Cerebellar nuclear complex (tissue), 1 donor: Measurements from ENCODE around the gene MRPL20.
"Not testable (repeated sequence)": the region's sequence is repeated elsewhere in the genome, so short reads cannot be mapped to it uniquely, and the experiment has no call there.

Experiments used
- DNase-seq, 2 experiments: peaks; one replicate each; lab custom pipeline; 2025; lab: John Stamatoyannopoulos, UW

The MRPL20 gene

DNA sequence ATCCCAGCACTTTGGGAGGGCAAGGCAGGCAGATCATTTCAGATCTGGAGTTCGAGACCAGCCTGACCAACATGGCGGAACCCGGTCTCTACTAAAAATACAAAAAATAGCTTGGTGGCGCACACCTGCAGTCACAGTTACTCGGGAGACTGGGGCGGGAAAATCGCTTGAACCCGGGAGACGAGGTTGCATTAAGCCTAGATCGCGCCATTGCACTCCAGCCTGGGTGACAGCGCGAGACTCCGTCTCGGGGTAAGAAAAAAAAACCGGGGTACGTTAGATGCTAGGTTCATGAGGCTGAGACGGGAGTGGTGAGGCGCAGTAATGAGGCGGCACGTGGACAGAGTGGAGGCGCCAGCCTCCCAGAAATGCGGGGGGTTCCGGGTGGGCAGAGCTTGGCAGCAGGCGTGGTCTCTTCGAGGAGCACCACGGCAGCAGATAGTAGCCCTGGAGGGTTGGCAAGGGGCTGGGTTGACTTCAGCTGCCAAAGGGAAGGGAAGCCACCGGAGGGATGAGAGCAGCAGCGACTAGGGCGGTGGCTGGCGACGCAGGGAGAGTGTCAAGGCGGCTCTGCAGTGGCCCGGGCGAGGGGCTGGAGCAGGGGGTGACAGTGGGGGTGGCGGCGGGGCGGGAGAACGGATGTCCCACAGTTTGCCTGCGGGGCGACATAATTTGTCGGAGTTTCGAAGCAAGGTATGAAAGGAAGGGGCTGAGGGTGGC, 832 bp downstream of the MRPL20 start:
- DNase-seq: no peak

DNA sequence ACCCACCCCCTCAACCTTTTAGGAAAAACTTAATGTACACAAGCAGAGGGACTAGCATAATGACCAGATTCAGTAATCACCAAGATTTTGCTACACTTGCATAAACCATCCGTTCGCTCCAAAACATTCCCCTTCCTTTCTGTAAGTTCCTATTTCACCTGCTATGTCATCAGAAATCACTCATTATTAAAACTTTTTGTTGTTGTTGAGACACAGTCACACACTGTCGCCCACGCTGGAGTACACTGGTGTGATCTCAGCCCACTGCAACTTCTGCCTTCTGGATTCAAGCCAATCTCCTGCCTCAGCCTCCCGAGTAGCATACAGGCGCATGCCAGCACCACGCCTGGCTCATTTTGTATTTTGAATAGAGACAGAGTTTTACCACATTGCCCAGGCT, 3.4 kb downstream of the MRPL20 start:
- DNase-seq: no peak

DNA sequence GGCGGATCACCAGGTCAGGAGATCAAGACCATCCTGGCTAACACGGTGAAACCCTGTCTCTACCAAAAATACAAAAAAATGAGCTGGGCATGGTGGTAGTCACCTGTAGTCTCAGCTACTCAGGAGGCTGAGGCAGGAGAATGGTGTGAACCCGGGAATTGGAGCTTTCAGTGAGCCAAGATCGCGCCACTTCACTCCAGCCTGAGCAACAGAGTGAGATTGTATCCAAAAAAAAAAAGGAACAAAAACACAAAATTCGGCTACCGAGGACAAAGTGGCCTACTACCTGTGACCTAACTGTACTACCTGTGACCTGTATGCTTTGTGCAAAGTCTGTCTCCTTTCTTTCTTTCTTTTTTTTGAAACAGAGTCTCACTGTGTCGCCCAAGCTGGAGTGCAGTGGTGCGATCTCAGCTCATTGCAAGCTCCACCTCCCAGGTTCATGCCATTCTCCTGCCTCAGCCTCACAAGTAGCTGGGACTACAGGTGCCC, 4.1 kb downstream of the MRPL20 start:
- DNase-seq: not testable (repeated sequence)

GRCh38 chr1:1402072-1402900, 4.8 kb downstream of the MRPL20 start:
- no peak for DNase-seq

GRCh38 chr1:1401457-1402010, 5.6 kb downstream of the MRPL20 start:
- DNase-seq: no peak

DNA sequence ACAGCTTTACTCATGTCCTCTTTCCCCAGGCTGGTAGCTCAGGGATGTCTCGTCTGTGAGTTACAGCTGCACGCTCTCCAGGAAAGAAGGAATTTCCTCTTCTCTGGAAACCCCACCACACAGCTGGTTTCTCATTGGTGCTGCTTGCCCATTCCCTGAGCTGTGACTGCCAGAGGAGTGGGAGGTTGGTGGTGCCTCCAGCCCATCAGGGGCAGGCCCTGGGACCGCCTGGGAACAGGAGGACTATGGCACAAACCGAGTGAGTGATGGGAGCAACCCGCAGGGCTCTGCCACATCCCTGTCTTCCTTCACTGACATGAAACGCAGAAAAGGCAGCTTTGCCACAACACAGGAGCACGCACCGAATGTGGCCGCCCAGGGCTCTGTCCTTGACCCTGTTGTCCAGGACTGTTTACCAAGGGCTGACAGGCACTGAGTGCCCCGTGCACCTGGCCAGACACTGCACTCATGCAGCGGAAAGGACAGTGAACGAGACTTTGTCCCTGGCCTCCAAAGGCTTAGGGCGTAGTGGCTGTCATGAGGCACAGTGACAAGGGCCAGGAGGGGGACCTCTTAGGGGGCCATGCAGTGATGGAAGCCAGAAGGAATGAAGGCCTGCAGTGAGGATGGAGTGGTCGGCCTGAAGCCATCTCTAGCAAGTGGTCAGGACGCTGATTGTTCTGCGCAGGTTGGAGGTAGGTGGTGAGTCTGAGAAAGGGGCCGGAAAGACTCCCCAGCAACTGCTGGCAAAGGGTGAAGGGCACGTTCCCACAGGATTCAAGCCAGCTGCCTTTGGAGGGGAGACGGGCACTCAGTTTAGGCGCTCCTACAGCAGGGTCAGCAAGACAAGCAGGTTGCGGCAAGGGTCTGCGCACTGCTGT, 6.3 kb downstream of the MRPL20 start:
- no peak for DNase-seq

DNA sequence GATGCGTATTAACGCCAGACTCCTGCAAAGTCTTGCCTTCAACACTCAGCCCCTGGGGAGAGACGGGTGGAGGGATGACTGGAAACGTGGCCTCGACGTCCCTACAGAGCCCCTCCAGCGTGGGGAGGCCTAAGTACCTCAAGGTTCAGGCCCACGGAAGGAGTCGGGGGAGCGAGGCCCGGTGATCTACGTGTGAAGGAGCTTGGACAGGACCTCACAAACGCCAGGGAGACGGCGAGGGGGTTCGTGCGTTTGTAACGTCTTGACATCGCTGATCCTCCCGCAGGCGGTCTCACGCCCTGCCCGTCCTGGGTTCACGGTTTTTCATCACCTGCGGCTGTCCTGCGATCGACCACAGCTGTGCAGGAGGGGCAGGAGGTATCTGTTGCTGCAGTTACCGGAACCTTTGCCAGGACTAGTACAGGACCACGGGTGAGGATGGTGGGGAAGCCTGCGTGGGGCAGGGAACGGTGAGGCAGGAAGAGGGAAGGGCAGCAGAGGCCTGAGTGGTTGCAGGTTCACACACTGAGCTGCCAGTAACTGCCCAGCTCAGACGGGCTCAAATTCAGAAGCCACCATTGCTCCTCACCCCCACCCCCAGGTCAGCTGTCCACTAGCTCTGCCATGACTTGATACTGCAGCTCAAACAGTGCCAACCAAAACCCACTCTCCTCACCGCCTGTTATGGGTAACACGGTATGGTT, 7.1 kb downstream of the MRPL20 start:
- DNase-seq: no peak

DNA sequence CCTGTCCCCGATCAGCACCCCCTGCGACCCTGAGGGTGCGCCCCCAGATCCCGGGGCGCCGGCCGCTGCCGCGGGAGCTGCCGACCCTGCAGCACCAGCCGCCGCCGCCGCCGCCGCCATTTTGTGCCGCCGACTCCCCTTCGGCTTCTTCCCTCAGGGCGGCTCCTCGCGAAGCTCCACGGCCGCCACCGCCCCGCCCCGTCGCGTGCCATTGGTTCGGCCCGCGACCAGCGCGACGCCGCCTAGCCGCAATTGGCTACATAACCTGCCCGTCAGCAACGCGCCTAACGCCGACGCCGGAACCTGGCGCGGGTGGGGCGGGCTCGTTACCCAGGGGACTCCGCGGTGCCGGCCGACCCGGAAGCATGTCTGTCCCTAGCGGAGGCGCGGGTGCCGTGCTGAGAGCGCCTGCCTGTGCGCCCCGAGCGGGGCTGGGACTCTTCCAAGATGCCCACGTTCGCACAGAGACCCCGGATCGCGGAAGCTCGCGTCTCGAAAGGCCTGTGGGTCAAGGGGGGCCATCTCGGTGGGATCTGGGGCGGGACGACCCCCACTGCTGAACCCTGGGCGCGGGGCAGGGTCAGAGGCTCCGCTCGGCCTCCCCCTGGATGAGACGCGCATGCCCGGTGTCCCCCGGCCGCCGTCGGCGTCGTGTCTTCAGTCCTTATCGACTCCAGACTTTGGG, 7.8 kb downstream of the MRPL20 start, which contains the start of gene CCNL2:
Gene CCNL2 (minus strand): TSS at position 149 of the 685 bp plus-strand sequence. CDS start 29 bp downstream, at position 120.
- peak; percentile 61 to 95 for DNase-seq

GRCh38 chr1:1398677-1399186, 8.4 kb downstream of the MRPL20 start:
- no peak for DNase-seq

DNA sequence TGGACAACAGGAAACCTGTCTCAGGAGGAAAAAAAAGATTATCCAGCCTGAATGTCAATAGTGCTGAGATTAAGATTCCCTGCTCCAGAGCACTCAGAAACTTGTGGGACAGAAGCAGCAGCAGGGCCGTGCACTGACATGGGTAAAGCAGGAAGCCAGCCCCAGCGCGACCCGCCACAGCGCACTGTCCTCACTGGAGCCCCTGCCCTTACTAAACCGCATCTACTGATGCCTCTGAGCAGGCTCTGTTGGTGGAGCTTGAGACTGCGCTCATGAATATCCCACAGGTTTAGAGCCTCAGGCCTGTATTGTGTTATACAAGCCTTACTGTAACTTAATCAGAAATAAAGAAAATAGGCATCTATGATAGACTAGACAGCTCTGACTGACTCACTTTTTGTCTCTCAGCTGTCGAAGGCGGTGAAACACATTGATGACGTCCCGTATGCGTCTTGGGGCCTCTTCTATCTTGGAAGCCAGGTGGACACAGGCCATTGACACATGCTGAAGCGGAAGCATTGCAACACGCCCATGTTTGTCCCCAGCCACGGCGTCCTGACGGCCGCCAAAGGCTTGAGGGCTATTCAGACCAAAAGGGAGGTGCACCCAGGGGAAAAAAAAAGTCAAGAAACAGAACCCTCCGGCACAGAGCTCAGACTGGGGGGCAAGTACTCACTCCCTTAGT, 9.1 kb downstream of the MRPL20 start:
- DNase-seq: no peak

- no peak for DNase-seq
Observed at GRCh38 chr1:1395166-1395565, 11.9 kb downstream of the MRPL20 start.

- no peak for DNase-seq
Observed at GRCh38 chr1:1394116-1394515, 13.0 kb downstream of the MRPL20 start.

DNA sequence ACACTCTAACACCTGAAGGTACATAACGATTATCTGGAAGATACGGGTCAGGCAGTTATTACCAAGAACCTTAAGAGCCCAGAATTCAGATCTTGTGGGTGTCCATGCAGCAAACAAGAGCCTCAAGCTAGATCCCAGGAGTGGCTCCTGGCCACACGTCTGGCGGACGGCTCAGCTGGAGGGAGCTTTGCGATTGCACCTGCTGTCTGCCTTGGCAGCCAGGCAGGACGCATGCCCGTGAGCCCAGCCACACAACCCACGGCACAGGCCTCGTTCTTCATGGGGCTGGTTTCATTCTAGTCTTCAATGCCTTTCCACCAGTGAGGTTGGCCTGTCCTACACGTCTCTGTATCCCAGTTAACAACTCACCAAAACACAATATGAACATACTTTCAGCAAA, 13.7 kb downstream of the MRPL20 start:
- no peak for DNase-seq

GRCh38 chr1:1393014-1393413, 14.1 kb downstream of the MRPL20 start:
- no peak for DNase-seq

- DNase-seq: no peak
Observed at GRCh38 chr1:1391225-1391624, 15.9 kb downstream of the MRPL20 start.

- DNase-seq: no peak
Observed at GRCh38 chr1:1390675-1391074, 16.4 kb downstream of the MRPL20 start.

DNA sequence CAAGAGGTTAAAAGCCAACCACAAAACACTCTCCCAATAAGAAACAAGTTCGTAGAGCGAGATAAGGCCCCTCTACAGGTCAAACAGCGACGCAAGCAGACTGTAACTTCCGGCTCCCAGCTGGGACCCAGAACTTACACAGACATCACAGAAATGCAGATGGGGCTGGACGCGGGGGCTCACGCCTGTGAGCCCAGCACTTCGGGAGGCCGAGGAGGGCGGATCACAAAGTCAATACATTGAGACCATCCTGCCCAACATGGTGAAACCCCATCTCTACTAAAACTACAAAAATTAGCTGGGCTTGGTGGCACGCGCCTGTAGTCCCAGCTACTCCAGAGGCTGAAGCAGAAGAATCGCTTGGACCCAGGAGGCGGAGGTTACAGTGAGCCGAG, 19.0 kb downstream of the MRPL20 start:
- no peak for DNase-seq

- DNase-seq: no peak
Observed at GRCh38 chr1:1387098-1388077, 19.7 kb downstream of the MRPL20 start.
